Osteocyte (in vitro differentiated cells): ENCODE measurements around the gene LRP3. TPM values are rescaled to one million over a fixed set of nuclear protein-coding genes. Genes with fewer than 3 reads are reported as not detected.

Experiments
- DNase-seq: peaks from one replicate; pipeline ENCODE4 v3.0.0; 2021; ENCODE audit warnings: mixed read lengths; ENCODE audit not compliant: unreplicated experiment; ENCODE audit errors: extremely low spot score
- H3K27ac Mint-ChIP-seq: one replicate; pipeline ENCODE4 v1.8.0; 2021; ENCODE audit warnings: mild to moderate bottlenecking, mixed read lengths; ENCODE audit not compliant: unreplicated experiment
- H3K27me3 Mint-ChIP-seq: one replicate; pipeline ENCODE4 v1.8.0; 2021; ENCODE audit warnings: mixed read lengths; ENCODE audit not compliant: unreplicated experiment
- H3K36me3 Mint-ChIP-seq: one replicate; pipeline ENCODE4 v1.8.0; 2021; ENCODE audit warnings: mixed read lengths; ENCODE audit not compliant: unreplicated experiment
- H3K4me1 Mint-ChIP-seq: one replicate; pipeline ENCODE4 v1.8.0; 2021; ENCODE audit warnings: mixed read lengths; ENCODE audit not compliant: unreplicated experiment
- H3K4me3 Mint-ChIP-seq: one replicate; pipeline ENCODE4 v1.8.0; 2021; ENCODE audit warnings: mild to moderate bottlenecking, moderate library complexity, mixed read lengths; ENCODE audit not compliant: unreplicated experiment
- H3K9me3 Mint-ChIP-seq: one replicate; pipeline ENCODE4 v1.8.0; 2021; ENCODE audit warnings: mixed read lengths; ENCODE audit not compliant: unreplicated experiment
- total RNA-seq: library from RNA; stranded (reverse); gene quantifications from 2 replicates; pipeline ENCODE4 v1.2.1, GENCODE V29; 2021
- TF ChIP-seq, protein P1 (sequence below): fragments of 200-600 bp; sonication (generic); IDR thresholded peaks from 2 replicates; pipeline ENCODE4 v1.5.0; 2021; ENCODE audit warnings: antibody characterized with exemption, mild to moderate bottlenecking, moderate library complexity

Gene LRP3
- total RNA-seq, 1 donor from 2014 or later = 49.8 TPM

DNA sequence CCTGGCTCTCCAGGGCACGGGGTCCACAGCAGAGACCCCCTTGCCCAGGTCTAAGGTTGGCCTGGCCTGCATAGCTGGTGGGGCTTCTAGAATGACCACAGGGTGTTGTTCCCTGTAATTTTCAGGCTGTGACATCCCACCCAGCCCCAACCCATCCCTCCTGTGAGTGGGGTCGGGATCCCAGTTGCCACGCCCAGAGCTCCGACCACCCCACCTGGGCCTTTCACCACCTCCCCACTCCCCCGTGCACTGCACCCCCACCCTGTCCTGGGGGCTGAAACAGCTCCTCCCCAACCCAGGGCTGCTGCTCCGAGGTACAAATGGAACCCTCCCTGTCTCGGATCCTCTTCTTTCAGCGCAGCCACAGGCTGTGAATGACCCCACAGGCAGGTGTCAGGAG lies 40.0 kb downstream of the LRP3 start:
- H3K4me3 Mint-ChIP-seq = no peak overlapping the region
- no peaks in the 10 kb centered on the region for H3K9me3 Mint-ChIP-seq
- peaks cover 26% of the 10 kb centered on the region for H3K27me3 Mint-ChIP-seq
- TF ChIP-seq, protein P1, sequence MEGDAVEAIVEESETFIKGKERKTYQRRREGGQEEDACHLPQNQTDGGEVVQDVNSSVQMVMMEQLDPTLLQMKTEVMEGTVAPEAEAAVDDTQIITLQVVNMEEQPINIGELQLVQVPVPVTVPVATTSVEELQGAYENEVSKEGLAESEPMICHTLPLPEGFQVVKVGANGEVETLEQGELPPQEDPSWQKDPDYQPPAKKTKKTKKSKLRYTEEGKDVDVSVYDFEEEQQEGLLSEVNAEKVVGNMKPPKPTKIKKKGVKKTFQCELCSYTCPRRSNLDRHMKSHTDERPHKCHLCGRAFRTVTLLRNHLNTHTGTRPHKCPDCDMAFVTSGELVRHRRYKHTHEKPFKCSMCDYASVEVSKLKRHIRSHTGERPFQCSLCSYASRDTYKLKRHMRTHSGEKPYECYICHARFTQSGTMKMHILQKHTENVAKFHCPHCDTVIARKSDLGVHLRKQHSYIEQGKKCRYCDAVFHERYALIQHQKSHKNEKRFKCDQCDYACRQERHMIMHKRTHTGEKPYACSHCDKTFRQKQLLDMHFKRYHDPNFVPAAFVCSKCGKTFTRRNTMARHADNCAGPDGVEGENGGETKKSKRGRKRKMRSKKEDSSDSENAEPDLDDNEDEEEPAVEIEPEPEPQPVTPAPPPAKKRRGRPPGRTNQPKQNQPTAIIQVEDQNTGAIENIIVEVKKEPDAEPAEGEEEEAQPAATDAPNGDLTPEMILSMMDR = no peak
- no peak overlapping the region for H3K27ac Mint-ChIP-seq
- H3K36me3 Mint-ChIP-seq = no peaks in the 10 kb centered on the region
- no peaks in the 10 kb centered on the region for H3K4me1 Mint-ChIP-seq
- no peak for DNase-seq

DNA sequence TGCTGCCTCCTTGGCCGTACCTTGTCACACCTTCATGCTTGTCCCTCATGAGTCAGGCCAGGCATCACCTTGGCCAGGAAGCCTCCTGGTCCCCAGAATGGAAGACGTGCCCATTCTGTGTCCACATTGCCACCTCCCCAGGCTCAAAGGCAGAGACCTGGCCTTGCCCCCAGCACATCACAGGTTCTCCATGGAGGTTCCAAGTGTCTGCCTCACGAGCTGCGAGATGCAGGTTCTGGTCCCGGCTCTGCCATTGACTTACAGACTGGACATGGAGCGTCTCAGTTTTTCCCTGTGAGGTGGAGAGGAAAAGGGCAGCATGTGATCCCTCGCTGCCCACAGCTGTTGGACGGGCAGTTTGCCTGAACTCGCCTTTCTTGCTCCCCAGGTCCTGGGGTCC lies 40.6 kb downstream of the LRP3 start:
- H3K27me3 Mint-ChIP-seq = peaks cover 26% of the 10 kb centered on the region
- TF ChIP-seq, protein P1 = no peak
- H3K36me3 Mint-ChIP-seq = no peaks in the 10 kb centered on the region
- H3K27ac Mint-ChIP-seq = no peak overlapping the region
- no peak overlapping the region for H3K4me3 Mint-ChIP-seq
- H3K4me1 Mint-ChIP-seq = no peaks in the 10 kb centered on the region
- no peak for DNase-seq
- H3K9me3 Mint-ChIP-seq = no peaks in the 10 kb centered on the region

DNA sequence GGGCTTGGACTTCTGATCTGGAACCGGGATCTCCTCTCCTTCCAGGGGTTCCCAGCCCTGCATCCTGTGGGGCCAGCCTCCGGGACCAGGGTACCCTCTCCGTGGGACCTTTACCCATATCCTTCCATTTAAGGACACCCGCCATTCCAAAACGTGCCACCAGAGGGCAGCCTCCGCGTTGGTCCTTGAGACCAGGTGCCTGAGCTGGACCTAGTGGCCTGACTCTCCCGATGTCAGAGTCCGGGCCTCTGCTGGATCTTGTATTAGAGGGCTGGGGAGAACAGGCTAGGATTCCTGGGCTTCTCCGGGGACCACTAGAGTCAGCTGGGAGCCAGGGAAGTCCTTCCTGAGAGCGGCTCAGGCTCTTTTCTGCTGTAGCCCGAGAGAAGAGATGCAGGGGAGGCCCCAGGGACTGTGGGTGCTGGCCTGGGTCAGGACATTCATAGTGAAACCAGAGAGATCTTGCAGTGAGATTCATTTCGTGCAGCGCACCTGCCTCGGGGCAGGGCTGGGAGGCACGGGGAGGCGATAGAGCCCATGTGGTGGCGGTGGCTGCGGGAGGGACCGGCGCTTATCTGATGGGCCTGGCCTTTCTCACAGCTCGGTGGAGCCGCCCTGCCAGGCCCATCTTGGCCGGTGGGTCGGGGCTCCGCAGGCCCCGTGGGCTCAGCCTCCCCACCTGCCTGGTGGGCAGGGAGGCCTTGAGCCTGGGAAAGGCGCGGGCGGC lies 41.3 kb downstream of the LRP3 start:
- peak; percentile 93 for DNase-seq
- no peak overlapping the region for H3K4me3 Mint-ChIP-seq
- H3K27me3 Mint-ChIP-seq = peaks cover 23% of the 10 kb centered on the region
- no peak overlapping the region for H3K27ac Mint-ChIP-seq
- no peaks in the 10 kb centered on the region for H3K4me1 Mint-ChIP-seq
- H3K9me3 Mint-ChIP-seq = no peaks in the 10 kb centered on the region
- no peaks in the 10 kb centered on the region for H3K36me3 Mint-ChIP-seq
- TF ChIP-seq, protein P1 = peak; percentile 90

DNA sequence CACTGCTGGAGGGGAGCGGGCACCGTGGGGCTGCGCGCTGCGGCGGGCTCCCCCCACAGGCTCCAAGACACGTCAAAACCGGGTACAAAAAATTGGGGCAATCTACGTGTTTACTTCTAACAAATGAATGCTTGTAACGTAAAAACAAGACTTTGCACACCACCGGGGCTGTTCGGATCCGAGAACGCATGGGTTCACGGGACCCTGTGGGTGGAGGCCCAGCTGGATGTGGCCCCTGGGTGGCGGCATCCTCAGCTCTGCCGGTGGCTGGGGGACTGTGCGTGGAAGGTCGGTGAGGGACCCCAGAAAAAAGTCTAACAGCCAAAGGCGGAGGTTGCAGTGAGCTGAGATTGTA lies 41.8 kb downstream of the LRP3 start:
- DNase-seq = no peak
- Mint-ChIP-seq H3K4me1 (no peaks in the 10 kb centered on the region), H3K4me3 (no peak overlapping the region), H3K27ac (no peak overlapping the region), H3K9me3 (no peaks in the 10 kb centered on the region), H3K27me3 (peaks cover 18% of the 10 kb centered on the region), H3K36me3 (no peaks in the 10 kb centered on the region)
- TF ChIP-seq, protein P1 = no peak

DNA sequence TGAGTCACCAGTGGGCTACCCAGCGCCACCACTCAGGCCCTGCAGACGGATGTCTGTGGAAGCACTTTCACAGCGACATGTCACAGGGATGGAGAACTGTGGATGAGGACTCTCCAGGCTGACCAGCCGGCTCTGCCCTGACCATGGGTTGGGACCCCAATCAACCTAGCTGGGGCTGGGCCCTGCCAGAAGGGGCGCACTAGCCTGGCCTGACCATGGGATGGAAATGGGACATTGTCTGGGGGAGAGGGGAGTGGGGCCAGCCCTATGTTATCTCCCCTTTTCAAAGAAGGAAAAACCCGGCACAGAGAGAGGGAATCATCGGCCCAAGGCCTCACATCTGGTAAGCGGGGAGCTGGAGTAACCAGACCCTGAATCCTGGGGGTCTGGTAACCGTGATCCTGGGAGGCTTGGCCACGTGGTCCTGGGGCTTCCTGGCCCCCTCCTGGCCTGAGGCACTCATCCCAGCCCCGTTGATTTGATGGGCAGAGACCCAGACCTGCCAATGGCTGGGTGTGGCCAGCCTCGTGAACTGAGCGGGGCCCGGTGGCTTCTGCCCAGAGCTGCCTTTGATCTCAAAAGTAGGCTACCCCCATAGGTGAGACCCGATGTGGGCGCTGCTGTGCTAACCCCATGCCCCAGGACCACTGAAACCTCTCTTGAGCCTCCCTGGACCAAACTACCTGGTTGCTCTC lies 42.7 kb downstream of the LRP3 start:
- DNase-seq = no peak
- no peak overlapping the region for H3K4me3 Mint-ChIP-seq
- H3K4me1 Mint-ChIP-seq = no peaks in the 10 kb centered on the region
- H3K36me3 Mint-ChIP-seq = no peaks in the 10 kb centered on the region
- H3K9me3 Mint-ChIP-seq = no peaks in the 10 kb centered on the region
- TF ChIP-seq, protein P1 = no peak
- peaks cover 15% of the 10 kb centered on the region for H3K27me3 Mint-ChIP-seq
- no peak overlapping the region for H3K27ac Mint-ChIP-seq
